Breast epithelium (tissue), 3 donors: ENCODE data around the gene PRDX2.

ENCODE experiments used
- CTCF ChIP-seq, 3 donors: fragments of 450-650 bp; IDR thresholded peaks; one replicate each; pipeline ENCODE4 v1.5.1; 2016 to 2017; ENCODE audit warnings: antibody characterized with exemption in 3 of 3, mild to moderate bottlenecking in 3 of 3, moderate library complexity in 3 of 3
- POLR2A ChIP-seq: fragments of 450-650 bp; IDR thresholded peaks from one replicate; pipeline ENCODE4 v1.6.1; 2016; ENCODE audit warnings: antibody characterized with exemption, mild to moderate bottlenecking, moderate library complexity
- POLR2AphosphoS5 ChIP-seq, 3 donors: sonication (generic); formaldehyde crosslinking; IDR thresholded peaks; one replicate each; pipeline ENCODE4 v1.6.1; 2017; ENCODE audit warnings: antibody characterized with exemption in 3 of 3

GRCh38 chr19:12815088-12815487, 13.5 kb upstream of the PRDX2 start:
- TF ChIP-seq CTCF (IDR thresholded peaks at IDR 0.05), result no peak
- TF ChIP-seq POLR2A, result no peak
- TF ChIP-seq POLR2AphosphoS5 (IDR thresholded peaks at IDR 0.05), result no peak
